Measurements from ENCODE around the gene ASGR1.

DNA sequence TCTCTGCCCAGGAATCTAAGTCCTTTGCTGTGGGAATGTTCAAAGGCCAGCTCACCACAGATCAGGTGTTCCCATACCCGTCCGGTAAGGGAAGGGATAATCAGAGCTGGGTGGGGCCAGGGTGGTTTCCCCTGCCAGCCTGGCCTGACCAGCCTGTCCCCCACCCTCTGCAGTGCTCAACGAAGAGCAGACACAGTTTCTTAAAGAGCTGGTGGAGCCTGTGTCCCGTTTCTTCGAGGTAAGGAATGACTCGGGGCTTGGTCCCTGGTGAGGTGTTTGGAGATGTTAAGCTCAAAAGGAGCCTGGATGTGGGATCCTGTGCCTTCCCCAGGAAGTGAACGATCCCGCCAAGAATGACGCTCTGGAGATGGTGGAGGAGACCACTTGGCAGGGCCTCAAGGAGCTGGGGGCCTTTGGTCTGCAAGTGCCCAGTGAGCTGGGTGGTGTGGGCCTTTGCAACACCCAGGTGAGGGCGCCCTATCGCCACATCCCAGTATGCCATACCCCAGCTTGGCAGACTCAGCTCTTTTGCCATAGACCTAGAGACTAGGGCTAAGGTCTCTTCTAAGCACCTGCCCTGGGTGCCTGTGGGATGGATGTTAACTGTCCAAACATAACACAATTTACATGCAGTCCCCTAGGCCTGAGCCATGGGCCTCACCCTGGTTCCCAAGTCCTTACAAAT lies 41.6 kb upstream of the ASGR1 start:
- TF ChIP-seq, protein P1, sequence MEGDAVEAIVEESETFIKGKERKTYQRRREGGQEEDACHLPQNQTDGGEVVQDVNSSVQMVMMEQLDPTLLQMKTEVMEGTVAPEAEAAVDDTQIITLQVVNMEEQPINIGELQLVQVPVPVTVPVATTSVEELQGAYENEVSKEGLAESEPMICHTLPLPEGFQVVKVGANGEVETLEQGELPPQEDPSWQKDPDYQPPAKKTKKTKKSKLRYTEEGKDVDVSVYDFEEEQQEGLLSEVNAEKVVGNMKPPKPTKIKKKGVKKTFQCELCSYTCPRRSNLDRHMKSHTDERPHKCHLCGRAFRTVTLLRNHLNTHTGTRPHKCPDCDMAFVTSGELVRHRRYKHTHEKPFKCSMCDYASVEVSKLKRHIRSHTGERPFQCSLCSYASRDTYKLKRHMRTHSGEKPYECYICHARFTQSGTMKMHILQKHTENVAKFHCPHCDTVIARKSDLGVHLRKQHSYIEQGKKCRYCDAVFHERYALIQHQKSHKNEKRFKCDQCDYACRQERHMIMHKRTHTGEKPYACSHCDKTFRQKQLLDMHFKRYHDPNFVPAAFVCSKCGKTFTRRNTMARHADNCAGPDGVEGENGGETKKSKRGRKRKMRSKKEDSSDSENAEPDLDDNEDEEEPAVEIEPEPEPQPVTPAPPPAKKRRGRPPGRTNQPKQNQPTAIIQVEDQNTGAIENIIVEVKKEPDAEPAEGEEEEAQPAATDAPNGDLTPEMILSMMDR (IDR thresholded peaks at IDR 0.05) = peak; percentile 72
- TF ChIP-seq ZFX (IDR thresholded peaks at IDR 0.05; ENCODE audit: borderline replicate concordance) = no peak

Measured in 22Rv1 (cell line).